AG04449 (cell line): ENCODE data around the gene MICAL1.

Source experiments
- CTCF ChIA-PET: fragments of 350-600 bp; formaldehyde crosslinking; extraction: SDS; loops from one replicate; lab custom pipeline; 2021; ENCODE audit warnings: antibody characterized with exemption; lab: Yijun Ruan, JAX
- POLR2A ChIA-PET: fragments of 400-600, 350-600 bp; formaldehyde crosslinking; extraction: SDS; loops from one replicate; lab custom pipeline; 2020; ENCODE audit warnings: antibody characterized with exemption, inconsistent platforms; lab: Yijun Ruan, JAX
- DNase-seq: peaks from one replicate; pipeline ENCODE4 v3.0.0-alpha.2; 2010; ENCODE audit warnings: low read depth, low spot score
- H3K4me3 ChIP-seq: 2 replicates; pipeline ENCODE4 v1.5.1; 2011; ENCODE audit warnings: low read depth, mild to moderate bottlenecking, control low read depth, low read length
- TF ChIP-seq, protein P1 (sequence below): IDR thresholded peaks from one replicate; pipeline ENCODE4 v1.5.1; 2011; ENCODE audit warnings: mild to moderate bottlenecking, moderate library complexity, low read length, control low read depth, inconsistent platforms; ENCODE audit not compliant: insufficient read depth; ENCODE audit errors: missing control alignments

The MICAL1 gene

DNA sequence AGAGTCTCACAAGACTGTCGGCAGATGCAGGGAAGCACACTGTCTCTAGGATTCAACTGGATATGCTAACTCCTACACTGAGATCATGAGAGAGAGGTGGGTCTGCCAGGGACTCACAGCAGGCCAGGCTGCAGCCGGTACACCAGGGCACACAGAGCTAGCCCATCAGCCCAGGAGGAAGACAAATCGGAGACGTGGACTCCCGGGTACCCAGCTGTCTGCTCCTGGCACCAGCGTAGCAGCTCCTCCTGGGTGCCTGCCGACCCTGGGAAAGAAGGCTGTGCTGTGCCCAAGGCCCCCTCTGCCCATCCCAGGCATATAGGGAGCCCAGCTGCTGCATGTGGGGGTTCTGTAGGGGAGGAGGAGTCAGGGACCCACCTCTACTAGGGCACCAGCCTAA lies 7.0 kb downstream of the MICAL1 start:
- DNase-seq = no peak
- ChIA-PET POLR2A (no interaction called here), CTCF (no interaction called here)
- H3K4me3 ChIP-seq = no peak overlapping the region
- TF ChIP-seq, protein P1, sequence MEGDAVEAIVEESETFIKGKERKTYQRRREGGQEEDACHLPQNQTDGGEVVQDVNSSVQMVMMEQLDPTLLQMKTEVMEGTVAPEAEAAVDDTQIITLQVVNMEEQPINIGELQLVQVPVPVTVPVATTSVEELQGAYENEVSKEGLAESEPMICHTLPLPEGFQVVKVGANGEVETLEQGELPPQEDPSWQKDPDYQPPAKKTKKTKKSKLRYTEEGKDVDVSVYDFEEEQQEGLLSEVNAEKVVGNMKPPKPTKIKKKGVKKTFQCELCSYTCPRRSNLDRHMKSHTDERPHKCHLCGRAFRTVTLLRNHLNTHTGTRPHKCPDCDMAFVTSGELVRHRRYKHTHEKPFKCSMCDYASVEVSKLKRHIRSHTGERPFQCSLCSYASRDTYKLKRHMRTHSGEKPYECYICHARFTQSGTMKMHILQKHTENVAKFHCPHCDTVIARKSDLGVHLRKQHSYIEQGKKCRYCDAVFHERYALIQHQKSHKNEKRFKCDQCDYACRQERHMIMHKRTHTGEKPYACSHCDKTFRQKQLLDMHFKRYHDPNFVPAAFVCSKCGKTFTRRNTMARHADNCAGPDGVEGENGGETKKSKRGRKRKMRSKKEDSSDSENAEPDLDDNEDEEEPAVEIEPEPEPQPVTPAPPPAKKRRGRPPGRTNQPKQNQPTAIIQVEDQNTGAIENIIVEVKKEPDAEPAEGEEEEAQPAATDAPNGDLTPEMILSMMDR = no peak

DNA sequence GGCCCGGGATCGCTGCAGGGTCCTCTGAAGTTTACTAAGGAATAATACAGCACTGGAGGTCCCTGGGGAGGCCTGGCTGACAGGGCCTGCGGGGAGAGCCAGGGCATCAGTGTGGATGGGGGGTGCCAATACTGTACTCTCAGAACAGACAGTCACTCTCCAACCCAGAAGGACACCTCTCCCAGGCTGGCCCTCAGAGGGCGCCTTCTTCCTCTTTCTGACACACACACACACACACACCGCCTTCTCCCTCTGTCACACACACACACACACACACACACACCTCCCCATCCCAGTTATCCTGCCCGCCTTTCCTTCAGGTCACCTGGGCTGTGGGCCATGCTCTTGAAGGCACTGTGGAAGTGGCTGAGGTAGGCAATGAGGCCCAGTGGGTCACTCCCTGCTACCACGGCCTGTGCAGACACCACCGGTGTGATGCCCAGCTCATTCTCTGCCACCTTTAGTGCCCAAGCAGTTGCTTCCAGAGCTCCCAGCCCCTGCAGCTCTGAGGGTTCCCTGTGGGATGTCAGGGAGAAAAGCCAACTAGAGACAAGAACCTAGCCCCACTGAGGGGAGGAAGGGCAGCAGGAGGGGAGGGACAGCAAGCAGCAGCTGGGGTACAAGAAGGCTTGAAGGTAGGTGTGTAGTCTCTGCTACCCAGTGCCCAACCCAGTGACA lies 7.6 kb downstream of the MICAL1 start:
- no peak for DNase-seq
- POLR2A ChIA-PET = no interaction called here
- TF ChIP-seq, protein P1 = no peak
- CTCF ChIA-PET = no interaction called here
- no peak overlapping the region for H3K4me3 ChIP-seq

GRCh38 chr6:109447087-109447486 lies 8.5 kb downstream of the MICAL1 start:
- DNase-seq = no peak
- ChIA-PET POLR2A (no interaction called here), CTCF (no interaction called here)
- TF ChIP-seq, protein P1 = no peak
- H3K4me3 ChIP-seq = no peak overlapping the region

DNA sequence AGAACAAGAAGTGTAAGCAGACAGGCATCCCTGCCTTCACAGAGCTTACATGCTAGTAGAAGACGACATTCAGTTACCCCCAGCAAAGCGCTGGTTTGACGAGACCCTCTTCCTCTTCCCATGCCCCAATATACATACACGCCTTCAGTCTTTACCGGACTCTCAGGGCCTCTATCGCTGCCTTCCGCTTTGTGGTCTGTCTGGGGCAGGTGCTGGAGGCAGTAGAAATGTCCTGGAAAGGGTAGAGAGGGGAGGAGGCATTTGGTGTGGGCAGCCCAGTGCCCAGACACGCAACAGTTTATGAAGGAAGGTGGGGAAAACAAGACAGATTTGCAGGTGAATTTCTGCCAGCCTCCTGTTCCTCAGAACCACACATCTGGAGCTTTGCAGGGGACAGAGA lies 9.0 kb downstream of the MICAL1 start:
- no peak overlapping the region for H3K4me3 ChIP-seq
- DNase-seq = no peak
- TF ChIP-seq, protein P1 = no peak
- POLR2A ChIA-PET = no interaction called here
- CTCF ChIA-PET = no interaction called here

- ChIA-PET POLR2A (no interaction called here), CTCF (no interaction called here)
- TF ChIP-seq, protein P1 = no peak
- H3K4me3 ChIP-seq = no peak overlapping the region
- DNase-seq = no peak
Observed at GRCh38 chr6:109446072-109446471, 9.5 kb downstream of the MICAL1 start.

DNA sequence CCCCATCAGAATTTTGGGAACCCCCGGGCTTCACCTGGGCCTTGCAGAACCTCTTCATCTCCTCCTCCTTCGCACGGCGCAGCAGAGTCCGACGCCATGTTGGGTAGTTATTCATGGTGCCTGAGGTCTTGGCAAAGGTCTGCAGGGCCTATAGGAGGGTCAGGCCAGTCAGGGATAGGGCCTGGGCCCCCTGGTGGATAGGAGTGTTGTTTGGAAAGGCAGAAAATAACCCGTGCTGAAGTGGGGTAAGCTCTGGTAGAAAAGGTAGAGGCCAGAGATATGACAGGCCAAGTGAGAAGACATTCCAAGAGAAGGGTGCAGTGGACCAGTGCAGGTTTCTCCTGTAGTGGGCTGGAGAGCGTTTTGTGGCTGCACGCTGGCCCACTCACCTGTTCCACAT lies 10.2 kb downstream of the MICAL1 start:
- H3K4me3 ChIP-seq = no peak overlapping the region
- CTCF ChIA-PET = interaction anchor here (1.0 kb wide), 1 partner anchor 258 kb away, joined by 4 read pairs; no protein-coding TSS in a partner anchor
- POLR2A ChIA-PET = interaction anchor here (1.0 kb wide), 1 partner anchor 9 kb away, joined by 6 read pairs; no protein-coding TSS in a partner anchor

More for the DNA sequence above, 10.2 kb downstream of the MICAL1 start:
- no peak for DNase-seq
- TF ChIP-seq, protein P1 = no peak
